AG09309 (cell line): ENCODE data around the gene LITAFD.

Experiments used
- DNase-seq: peaks from one replicate; pipeline ENCODE4 v3.0.0-alpha.2; 2010; ENCODE audit warnings: low read depth
- H3K4me3 ChIP-seq: 2 replicates; pipeline ENCODE4 v1.5.1; 2011; ENCODE audit warnings: mild to moderate bottlenecking, low read depth, low read length, moderate library complexity; ENCODE audit not compliant: control insufficient read depth
- CTCF ChIP-seq: IDR thresholded peaks from 2 replicates; pipeline ENCODE4 v1.5.1; 2011; ENCODE audit warnings: mild to moderate bottlenecking, low read depth, low read length, inconsistent platforms; ENCODE audit not compliant: insufficient read depth, control insufficient read depth; ENCODE audit errors: missing control alignments

Gene LITAFD

GRCh38 chr16:8886593-8887430 lies 4.7 kb downstream of the LITAFD start:
- no peak for TF ChIP-seq CTCF
- no peak overlapping the region for H3K4me3 ChIP-seq
- DNase-seq = no peak

GRCh38 chr16:8887431-8887765 lies 5.2 kb downstream of the LITAFD start:
- TF ChIP-seq CTCF = no peak
- DNase-seq = no peak
- no peak overlapping the region for H3K4me3 ChIP-seq

- H3K4me3 ChIP-seq = no peak overlapping the region
- TF ChIP-seq CTCF = no peak
- no peak for DNase-seq
Observed at GRCh38 chr16:8887952-8888560, 5.9 kb downstream of the LITAFD start.

- DNase-seq = no peak
- no peak overlapping the region for H3K4me3 ChIP-seq
- TF ChIP-seq CTCF = no peak
Observed at GRCh38 chr16:8888951-8889892, 7.1 kb downstream of the LITAFD start.

GRCh38 chr16:8889893-8890548 lies 7.9 kb downstream of the LITAFD start:
- no peak for DNase-seq
- no peak overlapping the region for H3K4me3 ChIP-seq
- no peak for TF ChIP-seq CTCF

GRCh38 chr16:8890549-8890921 lies 8.4 kb downstream of the LITAFD start:
- DNase-seq = no peak
- H3K4me3 ChIP-seq = no peak overlapping the region
- TF ChIP-seq CTCF = no peak
